GM18867 (cell line): ENCODE measurements around the gene HDAC4.

Source experiments
- ATAC-seq: cut with Tn5 transposase; IDR thresholded peaks from one replicate; pipeline ENCODE4 v1.9.1; 2021; ENCODE audit warnings: mild to moderate bottlenecking, moderate library complexity; ENCODE audit not compliant: unreplicated experiment

The HDAC4 gene

DNA sequence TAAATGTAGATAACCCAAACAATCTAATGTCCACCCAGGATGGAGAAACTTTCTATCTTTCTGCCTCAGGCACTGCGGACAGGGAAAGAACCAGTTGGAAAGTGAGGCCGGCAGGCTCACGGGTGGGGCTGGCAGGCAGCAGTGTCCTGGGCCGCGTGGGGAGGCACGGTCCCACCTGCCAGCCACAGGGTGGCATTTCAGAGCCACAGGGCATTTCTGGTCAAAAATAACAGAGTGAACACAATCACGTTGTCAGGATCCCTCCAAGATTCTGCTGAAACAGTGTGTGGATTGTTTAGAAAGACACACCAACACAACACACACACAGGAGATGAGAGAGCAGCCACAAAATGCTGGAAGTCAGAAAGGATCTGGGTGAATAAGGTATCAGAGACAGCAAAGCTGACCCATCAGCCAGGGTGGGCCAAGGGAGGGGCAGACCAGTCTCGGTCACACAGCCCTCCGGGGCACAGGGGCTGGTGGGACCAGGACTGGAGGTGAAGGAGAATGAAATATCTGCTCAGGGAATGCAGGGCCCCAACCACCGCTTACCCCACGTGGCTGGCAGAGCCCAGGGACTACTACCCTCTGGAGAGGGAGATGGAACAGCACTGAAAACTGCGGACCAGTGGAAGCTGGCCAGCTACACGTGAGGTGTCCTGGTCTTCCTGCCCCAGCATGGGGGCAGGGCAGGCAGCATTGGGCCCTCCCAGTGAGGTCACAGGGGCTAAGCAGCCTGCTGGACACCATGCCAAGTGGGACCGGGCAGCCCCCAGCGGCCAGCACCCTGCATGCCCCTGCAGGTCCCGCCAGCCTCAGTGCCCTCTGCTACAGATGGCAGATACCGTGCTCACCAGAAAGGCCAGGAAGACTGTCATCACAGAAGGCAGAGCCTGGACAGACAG lies 173.9 kb downstream of the HDAC4 start:
- no peak for ATAC-seq

DNA sequence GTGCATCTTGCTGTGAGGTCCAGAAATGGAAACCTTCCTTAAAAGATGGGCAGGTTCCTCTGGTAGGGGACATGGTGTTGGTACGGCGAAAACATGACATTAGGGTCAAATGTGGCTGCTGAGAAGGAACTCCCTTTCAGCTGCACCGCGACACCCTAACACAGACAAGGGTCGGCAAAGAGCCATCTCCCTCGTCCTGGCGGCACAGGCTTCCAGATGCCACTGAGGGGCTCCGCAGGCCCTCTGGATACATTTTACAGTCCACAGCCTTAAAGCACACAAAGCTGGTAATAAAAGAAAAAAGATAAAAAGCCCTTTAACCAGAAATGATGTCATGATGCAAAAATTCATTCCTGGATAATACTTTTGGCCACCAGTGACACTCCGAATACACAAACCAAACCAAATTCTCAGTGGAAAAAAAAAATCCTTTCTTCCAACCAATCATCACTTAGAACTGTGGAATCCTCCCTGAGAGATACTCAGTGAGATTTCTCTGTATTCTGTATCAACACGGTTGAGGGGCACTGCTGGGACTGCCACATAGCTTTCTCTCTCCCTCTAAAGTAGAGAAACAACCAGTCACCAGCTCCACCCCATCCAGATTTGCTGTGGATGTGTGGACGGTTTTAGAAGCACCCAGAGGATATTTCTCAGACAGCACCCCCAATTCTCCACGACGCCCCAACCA lies 174.8 kb downstream of the HDAC4 start:
- ATAC-seq = no peak

DNA sequence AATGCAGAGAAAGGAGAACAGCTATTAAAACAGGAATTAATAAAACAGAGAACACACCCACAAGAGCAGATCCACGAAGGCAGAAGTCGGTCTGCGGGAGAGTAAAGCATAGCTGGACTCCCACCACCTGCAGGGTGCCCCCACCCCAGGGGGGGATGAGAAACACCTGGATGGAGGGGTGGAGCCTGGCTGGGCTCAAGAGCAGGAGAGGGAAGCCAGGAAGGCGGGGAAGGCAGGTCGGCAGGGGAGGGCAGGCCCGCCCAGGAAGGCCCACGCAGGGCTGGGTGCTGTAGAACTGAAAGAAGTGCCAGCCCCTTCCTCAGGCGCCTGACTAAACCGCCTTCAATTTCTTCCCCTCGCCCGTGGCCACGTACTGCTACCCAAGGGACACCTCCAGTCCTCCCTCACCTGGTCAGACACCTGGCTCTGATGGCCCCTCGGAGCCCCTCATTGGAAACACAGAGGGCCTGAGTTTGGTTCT lies 175.4 kb downstream of the HDAC4 start:
- ATAC-seq = no peak

DNA sequence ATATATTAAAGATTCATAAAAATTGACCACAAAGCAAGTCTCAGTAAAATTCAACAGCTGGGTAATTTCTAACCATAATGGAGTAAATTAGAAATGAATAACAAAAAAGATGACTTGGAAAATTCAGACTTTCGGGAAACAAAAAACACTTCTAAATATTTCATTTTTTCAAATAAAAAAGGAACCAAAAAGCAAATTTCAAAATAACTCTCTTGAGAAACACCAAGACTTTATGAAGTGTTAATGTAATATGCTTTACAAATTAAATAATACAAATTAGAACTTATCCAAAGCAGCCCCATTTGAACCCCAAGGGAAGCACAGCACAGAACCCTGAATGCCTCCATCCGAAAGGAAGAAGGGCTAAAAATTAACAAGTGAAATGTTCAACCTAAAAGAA lies 175.9 kb downstream of the HDAC4 start:
- ATAC-seq = no peak

DNA sequence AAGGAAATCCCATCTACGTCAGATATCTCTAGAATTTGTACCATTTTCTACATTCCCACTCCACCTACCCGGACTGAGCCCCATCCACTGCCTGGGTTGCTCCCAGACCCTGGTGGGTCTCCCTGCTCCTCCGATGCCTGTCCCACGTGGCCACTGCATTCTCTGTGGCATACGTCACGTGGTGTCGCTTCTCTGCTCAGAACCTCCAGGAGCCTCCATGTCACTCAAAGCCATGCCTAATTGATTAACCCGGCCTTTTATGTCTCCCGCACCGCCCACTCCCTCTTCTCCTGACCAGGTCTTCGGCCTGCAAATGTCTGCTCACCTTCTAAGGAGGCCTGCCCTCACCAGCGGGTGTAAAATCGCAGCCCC lies 176.6 kb downstream of the HDAC4 start:
- no peak for ATAC-seq

DNA sequence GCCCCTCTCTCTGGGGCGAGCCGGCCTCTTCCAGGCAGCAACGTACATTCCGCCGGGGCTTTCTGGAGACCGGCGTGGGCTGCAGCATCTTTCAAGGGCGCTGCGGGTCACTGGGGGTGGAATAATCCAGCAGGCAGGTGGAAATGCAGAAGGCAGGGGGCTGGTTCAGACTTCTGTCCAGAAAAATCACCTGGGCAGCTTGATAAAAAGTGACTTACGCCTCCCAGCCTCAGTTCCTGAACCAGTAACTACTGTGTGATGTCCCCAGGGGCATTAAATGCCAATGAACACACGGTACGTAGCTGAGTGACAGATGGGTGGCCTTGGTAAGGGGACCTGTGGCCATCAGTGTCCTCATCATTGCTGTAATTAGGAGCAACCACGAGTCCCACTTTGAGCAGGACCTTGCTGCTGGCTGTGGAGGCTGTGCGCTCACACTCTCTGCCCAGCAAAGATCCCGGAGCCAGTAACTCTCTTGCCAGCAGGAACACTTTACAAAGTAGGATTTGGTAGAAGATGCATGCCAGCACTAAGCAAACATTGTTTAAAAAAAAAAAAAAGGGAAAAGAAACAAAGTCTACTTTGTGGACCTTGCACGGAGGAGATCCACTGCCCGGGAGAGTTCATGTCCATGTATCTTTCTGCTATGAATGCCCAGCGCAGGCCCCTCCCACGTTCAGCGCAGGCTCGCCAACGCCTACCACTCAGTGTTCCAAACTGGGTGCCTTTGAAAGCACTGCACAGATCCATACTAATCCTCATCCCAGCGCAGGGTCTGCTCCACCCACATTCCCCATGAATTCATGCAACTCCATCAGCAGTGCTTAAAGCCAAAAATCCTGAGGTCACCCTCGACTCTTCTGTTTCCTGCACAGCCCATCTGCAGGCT lies 177.3 kb downstream of the HDAC4 start:
- ATAC-seq = no peak

DNA sequence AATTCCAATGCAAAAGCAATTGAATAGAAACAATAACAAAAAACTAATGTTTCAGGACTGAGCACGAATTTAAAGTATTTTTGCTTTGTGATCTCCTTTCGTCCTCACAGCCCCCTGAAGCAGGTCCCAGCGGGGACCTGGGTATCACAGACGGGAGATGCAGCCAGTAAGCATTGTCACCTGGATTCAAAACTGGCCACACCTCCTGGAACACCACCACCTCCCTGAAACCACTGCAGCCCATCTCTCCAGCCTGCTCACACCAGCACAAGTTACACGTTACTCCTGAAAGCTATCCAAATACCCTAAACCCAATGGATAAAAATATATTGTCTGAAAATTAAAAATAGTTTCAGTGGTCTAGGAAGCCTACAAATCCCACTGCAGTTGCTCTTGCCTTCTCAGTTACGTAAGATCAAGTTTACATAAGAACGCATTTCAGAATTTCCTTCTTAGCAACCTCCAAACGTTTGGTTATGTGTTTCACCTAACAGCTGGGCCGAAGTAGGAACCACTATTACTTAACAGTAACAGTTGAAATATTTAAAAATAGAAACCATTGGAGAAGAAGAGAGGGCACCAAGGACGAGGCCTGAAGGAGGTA lies 178.0 kb downstream of the HDAC4 start:
- no peak for ATAC-seq

DNA sequence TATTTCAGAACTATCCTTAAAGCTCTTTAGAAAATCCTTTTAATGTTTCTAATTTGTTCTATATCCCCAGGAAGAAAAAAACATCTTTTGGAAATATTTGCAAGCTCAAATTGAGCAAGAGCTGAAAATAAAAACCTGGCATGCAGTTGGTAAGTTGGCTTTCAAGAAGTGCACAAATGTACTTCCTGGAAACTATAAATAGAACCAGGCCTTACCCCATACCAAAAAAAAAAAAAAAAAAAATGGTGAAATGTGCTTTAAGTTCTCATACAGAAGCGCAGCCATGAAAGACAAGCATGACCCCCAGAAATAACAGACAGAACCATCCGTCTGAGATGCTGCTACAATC lies 178.5 kb downstream of the HDAC4 start:
- ATAC-seq = no peak

DNA sequence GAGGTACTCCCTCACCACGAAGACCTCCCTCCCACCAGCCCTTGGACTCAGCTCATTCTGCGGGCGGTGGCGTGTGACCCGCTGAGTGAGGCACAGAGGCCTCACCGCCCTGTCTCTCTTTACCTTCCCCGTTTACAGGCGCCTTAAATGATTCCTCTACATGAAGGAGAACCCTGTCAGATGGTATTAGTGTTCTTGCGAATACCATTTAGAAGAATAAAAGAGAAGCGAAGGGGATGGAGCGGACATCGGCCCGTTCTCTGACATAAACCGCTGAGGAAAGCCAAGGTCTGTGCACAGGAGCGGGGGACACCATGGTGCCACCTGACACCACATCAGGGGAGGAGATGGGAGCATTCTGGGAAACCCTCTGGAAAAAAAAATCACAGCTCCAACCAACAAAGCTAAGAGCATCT lies 179.8 kb downstream of the HDAC4 start:
- ATAC-seq = no peak

DNA sequence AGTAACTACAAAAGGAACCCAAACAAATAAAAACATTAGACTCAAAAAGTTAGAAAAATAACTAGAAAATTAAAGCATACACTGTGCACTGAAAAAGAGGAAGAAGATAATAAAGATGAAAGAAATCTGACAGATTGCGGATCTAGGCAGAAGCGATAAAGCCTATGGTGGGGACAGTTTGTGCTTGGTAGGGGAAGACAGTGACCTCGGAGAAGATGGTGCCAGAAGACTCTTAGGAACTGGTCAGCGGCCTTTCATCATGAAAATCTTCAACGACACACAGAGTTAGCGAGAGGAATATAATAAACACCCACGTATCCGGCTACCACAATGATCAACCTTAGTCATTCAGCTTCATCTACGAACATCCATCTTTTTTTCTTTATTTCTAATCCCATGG lies 180.5 kb downstream of the HDAC4 start:
- ATAC-seq = no peak

DNA sequence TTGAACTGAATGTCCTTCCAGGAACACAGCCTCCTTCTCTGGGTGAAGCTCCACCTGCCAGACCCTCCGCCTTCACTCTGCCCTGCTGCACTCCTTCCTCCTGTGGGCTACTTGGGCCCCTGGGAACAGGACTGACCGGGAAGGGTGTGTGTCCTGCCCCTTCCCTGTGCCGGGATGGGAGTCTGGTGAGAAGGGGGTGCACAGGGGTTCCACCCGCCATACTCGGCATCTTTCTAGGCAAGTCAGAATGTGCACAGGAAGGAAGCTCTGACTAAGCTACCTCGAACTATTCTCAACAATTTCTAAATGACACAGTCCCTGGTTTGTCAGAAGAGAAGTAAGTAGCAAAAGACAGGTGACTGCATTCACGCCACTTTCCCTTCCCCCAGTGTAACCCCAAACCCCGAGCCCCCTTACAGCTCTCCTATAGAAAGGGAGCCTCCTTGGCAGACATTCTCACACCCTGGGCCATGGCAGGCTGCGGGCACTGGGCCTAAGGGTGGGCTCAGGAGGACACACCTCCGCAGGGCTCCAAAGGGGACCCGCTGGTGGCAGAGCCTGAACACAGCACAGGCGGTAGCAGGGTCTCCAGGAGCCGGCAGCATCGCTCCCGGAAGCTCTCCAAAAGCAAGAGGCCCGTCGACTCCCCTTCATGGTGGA lies 184.1 kb downstream of the HDAC4 start:
- ATAC-seq = no peak

DNA sequence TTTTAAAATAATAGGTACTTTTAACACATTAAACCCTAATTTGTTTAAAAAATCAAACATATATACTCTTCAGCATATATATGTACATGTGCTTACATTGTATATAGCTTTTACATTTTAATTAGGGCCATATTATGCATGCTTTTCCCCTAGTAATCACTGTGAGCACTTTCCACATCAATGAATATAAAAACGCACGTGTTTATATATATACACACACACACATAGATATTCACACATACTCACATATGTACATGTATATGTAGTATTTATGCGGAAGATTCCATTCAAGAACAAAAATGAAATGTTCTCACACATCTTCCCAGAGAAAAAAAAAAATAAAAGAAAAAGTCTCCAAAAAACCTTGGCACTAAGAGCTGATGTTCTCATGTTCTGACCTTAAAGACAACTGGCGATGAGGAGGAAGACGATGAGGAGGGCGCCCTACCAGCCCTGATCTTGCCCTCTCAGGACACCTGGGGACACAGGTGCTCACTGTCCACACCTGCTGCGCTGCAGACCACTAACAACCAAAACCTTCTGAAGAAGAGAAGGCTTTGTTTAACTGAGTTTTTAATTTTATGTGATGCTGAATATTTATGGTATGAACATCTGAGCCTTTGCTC lies 184.7 kb downstream of the HDAC4 start:
- ATAC-seq = no peak

DNA sequence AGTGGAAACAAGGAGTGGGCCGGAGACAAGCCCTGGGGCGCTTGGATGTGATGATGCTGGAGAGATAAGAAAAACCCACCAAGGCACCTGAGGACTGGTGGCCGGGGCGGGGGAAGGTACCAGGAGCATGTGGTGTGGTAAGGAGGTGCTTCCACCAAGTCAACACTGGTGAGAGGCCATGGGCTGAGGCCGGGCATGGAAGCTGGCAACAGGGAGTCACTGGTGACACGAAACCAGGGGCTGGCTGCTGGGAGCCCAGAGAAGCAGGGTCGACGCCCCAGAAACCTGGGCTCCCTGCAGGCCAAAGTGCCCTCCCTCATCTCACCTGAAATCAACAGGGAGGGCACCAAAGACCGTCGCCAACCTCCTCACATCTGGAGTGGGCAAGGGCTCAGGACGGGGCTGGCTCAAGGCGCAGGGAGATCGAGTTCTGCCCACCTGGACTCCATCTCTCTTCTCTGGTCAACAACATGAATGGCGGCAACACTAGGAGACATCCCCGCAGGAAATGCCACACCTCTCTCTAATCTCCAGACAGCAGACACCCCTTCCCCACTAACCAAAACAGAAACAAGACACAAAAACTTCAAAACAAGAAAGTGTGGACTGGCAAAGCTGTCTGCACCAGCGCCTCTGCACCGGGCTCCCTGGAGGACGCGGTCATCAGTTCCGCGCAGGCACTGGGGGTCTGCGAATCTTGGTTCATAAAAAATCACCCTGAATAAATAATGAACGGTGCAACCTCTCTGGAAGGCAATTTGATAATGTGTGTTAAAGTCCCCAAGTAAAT lies 185.5 kb downstream of the HDAC4 start:
- ATAC-seq = no peak

DNA sequence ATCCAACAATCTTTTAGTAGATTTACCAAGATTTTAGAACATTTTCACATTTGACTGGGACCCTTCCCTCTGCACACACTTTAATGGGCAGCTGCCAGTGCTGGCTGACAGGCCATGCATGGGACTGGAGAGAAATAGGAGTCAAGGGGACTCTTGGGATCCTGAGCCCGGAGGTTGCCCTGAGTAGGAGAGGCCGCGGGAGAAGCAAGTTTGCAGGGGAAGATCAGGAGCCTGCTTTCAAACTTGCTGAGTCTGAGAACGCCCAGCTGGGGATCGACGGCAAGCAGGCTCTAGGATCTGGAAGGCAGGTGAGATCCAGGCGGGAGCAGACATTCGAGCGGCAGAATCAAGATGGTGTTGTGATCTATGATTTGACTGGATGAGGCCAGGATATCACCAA lies 186.1 kb downstream of the HDAC4 start:
- ATAC-seq = no peak

DNA sequence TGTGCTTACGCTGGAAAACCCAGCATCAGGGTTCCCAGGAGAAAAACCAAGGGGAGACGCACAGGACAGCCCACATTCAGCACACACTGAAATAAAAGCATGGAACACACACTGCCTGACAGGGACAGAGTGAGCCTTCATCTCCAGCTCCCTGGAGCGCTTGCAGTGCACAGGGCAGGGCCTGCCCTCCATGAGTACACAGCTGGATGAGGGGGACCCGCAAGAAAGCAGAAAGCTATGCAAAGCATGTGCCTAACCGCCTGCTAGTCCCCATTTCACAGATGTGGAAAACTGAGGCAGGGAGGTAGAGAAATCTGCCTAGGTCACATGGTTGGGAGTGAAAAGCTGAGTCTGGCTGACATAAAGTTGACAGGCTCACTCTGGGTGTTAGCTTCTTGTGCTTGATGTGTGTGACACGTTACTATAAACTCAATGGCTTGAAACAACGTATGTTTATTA lies 187.1 kb downstream of the HDAC4 start:
- no peak for ATAC-seq

DNA sequence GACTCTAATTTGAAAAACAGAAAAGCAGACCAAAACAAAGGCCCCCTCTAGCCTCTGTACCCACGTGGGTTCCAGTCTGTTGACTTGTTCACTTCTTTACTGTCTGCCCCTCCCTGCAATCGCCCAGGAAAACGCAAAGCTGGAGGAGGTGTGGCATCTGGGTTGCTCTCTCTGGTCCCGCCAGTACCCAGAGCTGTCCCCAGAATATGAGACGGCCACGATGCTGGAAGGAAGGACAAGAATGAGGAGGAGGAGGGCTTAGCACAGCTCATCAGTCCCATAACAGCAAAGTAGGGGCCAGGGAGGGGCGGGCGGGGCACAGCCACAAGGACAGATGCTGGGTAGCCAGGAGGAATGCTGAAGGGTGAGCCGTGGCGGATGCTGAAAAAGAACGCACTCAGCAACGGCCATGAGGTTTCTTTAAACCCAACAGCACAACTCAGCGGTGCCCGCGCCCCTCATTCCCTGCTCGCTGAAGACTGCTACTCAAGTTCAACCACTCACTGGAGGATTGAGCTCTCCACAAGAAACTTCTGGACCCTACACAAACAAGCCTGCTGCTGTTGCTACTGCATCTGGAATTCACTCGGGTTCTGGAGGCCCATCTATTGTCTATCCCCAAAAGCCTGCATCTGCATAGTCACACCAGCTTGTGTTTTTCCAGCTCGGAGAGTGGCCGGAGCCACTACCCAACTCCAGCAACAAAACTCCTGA lies 187.7 kb downstream of the HDAC4 start:
- no peak for ATAC-seq

DNA sequence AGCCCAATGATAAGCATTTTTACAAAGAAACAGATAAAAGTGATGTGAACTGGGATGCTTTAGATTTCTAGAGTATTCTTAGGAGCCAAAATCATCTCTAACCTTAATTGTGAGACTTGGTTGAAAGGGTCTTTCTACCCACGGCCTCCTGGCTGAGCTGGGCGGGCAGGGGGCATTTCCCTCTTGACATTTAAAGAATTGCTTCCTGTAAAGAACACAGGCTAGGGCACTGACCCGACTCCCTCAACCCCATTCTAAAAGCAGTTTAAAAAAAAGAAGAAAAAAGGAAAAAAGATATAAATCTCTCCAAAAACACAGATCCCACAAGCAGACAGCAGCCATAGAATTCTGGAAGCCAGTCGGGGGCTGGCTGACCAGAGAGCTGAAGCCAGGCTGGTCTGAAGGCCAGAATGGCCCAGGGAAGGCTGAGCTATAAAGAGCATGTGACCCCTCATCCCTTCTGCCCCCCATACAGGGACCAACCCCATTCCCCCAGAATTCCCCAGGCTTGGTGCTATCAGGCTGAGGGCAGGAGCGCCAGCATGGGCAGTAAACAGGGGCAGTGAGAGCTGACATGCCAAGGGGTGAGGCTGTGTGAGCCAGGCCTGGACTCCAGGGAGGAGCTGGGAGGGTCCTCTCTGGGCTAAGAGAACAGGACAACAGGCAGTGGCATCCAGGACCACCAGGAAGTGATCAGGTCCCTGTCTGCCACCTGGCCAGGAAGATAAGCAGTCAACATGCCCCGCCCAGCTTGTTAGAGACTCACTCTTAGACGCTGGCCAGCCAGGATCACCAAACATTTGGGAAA lies 188.5 kb downstream of the HDAC4 start:
- no peak for ATAC-seq
